ENCODE results near the gene DOCK10. TPM values are rescaled to one million over a fixed set of nuclear protein-coding genes. Genes with fewer than 3 reads are reported as not detected.
A peak's percentile ranks its signal among the peaks of the same experiment; 100 is the strongest.

The DOCK10 gene
- total RNA-seq, 4 donors from 2014 or later = 3.8 to 33.2 (median 12.3) TPM

DNA sequence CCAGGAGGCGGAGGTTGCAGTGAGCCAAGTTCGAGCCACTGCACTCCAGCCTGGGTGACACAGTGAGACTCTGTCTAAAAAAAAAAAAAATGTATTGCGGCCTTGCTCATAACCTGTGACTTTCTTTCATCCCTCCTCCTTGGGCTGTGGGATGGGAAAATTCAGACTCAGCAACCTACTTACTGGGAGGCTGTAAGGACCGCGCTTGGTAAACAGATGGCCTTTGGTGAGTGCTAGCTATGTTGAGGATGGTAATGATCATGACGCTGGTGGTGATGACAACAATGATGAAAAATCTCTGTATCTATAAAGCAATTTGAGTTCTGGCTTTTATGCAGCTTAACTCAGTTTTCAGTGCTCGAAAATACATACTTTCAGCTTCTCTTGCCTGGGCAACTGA lies 261.4 kb downstream of the DOCK10 start:
- Histone ChIP-seq H3K4me3 (no peak overlapping the region), H3K9me3 (no peaks in the 10 kb centered on the region), H3K27ac (no peak overlapping the region), H3K4me1 (no peaks in the 10 kb centered on the region), H3K27me3 (no peaks in the 10 kb centered on the region), H3K36me3 (no peaks in the 10 kb centered on the region)
- no peak for TF ChIP-seq POLR2A (IDR thresholded peaks at IDR 0.05)
- TF ChIP-seq, protein P1, sequence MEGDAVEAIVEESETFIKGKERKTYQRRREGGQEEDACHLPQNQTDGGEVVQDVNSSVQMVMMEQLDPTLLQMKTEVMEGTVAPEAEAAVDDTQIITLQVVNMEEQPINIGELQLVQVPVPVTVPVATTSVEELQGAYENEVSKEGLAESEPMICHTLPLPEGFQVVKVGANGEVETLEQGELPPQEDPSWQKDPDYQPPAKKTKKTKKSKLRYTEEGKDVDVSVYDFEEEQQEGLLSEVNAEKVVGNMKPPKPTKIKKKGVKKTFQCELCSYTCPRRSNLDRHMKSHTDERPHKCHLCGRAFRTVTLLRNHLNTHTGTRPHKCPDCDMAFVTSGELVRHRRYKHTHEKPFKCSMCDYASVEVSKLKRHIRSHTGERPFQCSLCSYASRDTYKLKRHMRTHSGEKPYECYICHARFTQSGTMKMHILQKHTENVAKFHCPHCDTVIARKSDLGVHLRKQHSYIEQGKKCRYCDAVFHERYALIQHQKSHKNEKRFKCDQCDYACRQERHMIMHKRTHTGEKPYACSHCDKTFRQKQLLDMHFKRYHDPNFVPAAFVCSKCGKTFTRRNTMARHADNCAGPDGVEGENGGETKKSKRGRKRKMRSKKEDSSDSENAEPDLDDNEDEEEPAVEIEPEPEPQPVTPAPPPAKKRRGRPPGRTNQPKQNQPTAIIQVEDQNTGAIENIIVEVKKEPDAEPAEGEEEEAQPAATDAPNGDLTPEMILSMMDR (IDR thresholded peaks at IDR 0.05) = no peak
- no peak for DNase-seq
- intact Hi-C loops (cut with DNase I; ENCODE audit: low total_unique reads) = no loop called here

DNA sequence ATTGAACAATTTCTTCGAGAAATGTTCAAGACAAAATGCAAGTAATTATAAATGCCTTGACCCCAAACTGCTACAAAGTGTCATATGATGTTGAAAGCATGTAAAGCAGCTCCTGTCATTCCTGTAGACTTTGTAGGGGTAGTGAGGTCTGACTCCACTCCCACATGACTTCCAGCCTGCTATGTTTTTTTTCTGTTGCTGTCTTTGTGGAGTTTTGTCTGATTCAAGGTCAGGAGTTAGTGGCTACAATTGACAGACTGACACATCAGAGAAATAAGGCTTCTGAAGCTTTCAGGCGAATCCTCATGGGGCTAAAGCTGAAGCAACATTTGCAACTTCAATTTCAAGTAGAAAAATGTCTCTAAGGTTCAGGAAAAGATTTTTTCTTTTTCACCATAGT lies 262.2 kb downstream of the DOCK10 start:
- intact Hi-C loops (cut with DNase I; ENCODE audit: low total_unique reads) = no loop called here

DNA sequence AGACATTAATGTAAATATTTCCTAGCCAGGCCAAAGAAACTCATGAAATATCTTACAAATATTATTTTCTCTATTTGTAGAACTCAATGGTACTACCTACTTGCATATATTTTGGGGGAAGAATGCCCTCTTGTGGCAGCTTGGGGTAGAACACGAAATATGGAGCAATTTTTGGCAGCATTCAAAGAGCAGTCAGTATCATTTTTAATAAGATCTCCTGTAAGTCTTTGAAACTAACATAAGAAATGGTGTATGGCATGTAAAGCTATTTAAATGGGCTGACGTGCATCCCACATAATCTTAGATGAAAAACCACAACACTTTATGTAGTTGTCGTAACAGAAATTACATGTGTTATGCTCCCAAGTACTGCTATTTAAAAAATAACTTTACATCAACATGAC lies 263.8 kb downstream of the DOCK10 start:
- Histone ChIP-seq H3K4me3 (no peak overlapping the region), H3K4me1 (no peaks in the 10 kb centered on the region), H3K9me3 (no peaks in the 10 kb centered on the region), H3K27ac (no peak overlapping the region), H3K36me3 (no peaks in the 10 kb centered on the region), H3K27me3 (no peaks in the 10 kb centered on the region)
- DNase-seq = peak; percentile 25 to 28
- intact Hi-C loops (cut with DNase I; ENCODE audit: low total_unique reads) = no loop called here
- TF ChIP-seq POLR2A (IDR thresholded peaks at IDR 0.05) = no peak
- TF ChIP-seq, protein P1 (IDR thresholded peaks at IDR 0.05) = peak; percentile 55 to 65 (median 62)

More for the DNA sequence above, 262.2 kb downstream of the DOCK10 start:
- Histone ChIP-seq H3K36me3 (no peaks in the 10 kb centered on the region), H3K4me3 (no peak overlapping the region), H3K27ac (no peak overlapping the region), H3K4me1 (no peaks in the 10 kb centered on the region), H3K27me3 (no peaks in the 10 kb centered on the region), H3K9me3 (no peaks in the 10 kb centered on the region)
- TF ChIP-seq, protein P1 (IDR thresholded peaks at IDR 0.05) = no peak
- no peak for TF ChIP-seq POLR2A (IDR thresholded peaks at IDR 0.05)
- DNase-seq = no peak

DNA sequence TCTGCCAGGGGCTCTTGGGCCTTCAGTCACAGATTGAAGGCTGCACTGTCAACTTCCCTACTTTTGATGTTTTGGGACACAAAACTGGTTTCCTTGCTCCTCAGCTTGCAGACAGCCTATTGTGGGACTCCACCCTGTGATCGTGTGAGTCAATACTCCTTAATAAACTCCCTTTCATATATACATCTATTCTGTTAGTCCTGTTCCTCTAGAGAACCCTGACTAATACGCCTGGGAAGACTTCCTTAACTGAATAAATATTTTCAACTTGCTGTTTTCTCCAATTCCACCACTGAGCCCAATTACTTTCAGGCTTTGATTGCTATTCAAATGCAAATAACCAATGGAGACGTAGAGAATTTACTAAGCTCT lies 264.7 kb downstream of the DOCK10 start:
- Histone ChIP-seq H3K36me3 (no peaks in the 10 kb centered on the region), H3K27ac (no peak overlapping the region), H3K4me1 (no peaks in the 10 kb centered on the region), H3K9me3 (no peaks in the 10 kb centered on the region), H3K27me3 (no peaks in the 10 kb centered on the region), H3K4me3 (no peak overlapping the region)
- no peak for TF ChIP-seq POLR2A (IDR thresholded peaks at IDR 0.05)
- TF ChIP-seq, protein P1 (IDR thresholded peaks at IDR 0.05) = no peak
- intact Hi-C loops (cut with DNase I; ENCODE audit: low total_unique reads) = no loop called here
- no peak for DNase-seq

DNA sequence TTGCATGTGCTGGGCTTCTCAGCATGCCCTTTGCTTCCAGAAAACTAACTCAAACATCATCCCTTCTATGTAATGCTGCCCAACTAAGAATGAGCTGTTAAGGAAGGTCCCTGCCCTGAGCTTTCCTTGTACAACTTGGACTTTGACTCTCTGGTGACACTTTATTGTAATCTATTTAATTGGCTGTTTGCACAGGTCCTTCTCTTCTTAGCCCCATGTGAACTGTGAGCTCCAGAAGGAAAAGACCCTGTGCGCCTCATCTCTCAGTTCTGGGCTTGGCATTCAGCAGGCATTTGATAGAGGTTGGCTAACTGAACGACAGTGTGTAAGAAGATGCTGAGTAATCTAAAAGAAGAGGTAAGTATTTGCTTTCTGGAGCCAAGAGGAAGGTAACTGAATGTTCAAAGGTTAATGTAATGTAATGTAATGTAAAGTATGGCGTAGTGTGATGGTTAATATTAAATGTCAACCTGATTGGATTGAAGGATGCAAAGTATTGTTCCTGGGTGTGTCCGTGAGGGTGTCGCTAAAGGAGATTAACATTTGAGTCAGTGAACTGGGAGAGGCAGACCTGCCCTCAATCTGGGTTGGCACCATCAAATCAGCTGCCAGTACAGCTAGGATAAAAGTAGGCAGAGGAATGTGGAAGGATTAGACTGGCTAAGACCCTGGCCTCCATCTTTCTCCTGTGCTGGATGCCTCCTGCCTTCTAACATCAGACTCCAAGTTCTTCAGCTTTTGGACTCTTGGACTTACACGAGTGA lies 265.3 kb downstream of the DOCK10 start:
- Histone ChIP-seq H3K27me3 (no peaks in the 10 kb centered on the region), H3K36me3 (no peaks in the 10 kb centered on the region), H3K4me1 (no peaks in the 10 kb centered on the region), H3K9me3 (no peaks in the 10 kb centered on the region), H3K4me3 (no peak overlapping the region), H3K27ac (no peak overlapping the region)
- intact Hi-C loops (cut with DNase I; ENCODE audit: low total_unique reads) = no loop called here
- no peak for DNase-seq
- TF ChIP-seq POLR2A (IDR thresholded peaks at IDR 0.05) = no peak
- TF ChIP-seq, protein P1 (IDR thresholded peaks at IDR 0.05) = no peak

Measured in uterus (tissue), 4 donors.